NCI-H1417 (cell line): ENCODE measurements around the gene SELENON.

Source experiments
- DNase-seq, 3 experiments: peaks; one replicate each; lab custom pipeline; 2025; lab: John Stamatoyannopoulos, UW

Gene SELENON

DNA sequence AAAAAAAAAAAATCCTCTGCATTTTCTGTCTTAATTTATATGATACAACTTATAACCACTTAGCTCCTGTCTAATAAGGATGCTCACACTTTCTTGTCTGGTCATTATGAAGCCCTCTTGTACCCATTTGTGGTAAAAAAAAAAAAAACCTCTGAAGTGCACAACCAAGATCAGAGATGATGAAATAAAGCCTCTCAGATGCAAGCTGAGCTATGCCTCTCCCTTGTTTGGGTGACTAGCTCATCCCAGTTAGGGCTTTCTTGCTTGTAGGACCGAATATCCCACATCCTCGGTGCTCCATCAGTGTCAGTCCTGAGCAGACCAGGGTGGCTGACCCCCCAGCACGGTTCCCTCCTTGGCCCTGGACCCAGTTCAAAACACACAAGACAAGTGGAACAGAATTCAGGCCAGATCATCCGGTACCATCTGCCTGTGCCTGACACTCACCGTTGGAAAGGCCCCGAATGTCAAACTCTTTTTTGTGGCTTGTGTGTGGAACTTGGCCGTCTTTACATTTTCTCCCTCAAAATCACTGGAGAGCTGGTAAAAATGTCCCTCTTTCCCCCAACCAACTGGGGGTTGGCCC is 6.3 kb upstream of the SELENON start:
- DNase-seq, result no peak

DNA sequence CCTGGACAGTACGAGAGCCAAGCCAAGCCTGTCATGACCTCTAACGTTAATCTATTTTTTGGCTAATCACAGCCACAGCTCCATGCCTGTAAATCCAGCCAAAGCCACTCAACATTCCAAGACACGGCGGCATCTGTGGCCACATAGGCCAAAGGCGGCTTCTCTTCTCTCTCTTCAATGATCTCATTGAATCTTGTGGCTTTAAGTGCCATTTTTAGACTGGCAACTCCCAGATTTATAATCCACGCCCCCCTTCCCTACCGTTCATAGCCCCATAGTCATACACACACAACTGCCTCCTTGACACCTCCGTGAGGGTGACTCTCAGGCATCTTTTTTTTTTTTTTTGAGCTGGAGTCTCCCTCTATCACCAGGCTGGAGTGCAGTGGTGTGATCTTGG is 5.7 kb upstream of the SELENON start:
- no peak for DNase-seq

DNA sequence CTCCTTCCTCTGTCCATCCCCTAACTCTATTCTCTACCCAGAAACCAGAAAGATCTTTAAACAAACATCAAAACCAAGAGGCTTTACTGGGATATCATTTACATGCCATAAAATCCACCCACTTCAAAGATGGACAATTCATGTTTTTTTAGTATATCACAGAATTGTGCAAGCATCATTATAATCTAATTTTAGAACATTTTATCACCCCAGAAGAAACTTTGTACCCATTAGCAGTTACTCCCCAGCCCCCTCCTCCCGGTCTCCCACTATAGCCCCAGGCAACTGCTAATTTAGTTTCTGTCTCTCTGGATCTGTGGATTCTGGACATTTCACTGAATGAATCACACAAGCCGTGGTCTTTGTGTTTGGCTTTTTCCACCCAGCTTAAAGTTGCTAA is 4.8 kb upstream of the SELENON start:
- DNase-seq, result no peak

DNA sequence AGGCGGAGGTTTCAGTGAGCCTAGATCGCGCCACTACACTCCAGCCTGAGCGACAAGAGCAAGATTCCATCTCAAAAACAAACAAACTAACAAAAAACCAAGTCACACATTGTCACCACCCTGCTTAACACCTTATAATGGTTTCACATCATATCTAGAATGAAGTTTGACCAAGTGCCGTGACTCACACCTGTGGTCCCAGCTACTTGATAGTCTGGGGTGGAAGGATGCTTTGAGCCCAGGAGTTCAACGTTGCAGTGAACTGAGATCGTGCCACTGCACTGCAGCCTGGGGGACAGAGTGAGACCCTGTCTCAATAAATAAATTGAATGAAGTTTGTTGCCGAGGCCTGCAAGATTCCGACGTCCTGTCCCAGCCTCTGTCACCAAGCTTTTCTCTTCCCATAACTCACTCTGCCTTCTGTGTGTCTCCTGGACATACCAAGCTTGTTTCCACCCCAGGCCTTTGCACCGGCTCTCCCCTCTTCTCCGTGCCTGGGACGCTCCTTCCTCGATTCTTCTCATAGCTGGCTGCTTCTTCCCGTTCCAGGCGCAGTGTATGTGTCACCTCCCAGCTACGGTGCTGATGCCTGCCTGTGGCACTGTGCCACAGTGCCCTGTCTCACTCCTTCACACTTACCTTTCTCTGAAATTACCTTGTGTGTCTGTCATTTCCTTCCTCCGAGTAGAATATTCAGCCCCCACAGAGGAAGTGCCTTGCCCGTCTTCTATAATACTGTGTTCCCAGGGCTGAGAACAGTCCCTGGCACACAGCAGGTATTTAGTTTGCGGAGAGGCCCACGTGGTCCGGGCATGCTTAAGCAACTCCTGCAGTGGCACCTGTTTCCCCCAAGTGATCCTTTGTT is 3.8 kb upstream of the SELENON start:
- DNase-seq, result peak in 1 of 3 experiments; percentile 83

DNA sequence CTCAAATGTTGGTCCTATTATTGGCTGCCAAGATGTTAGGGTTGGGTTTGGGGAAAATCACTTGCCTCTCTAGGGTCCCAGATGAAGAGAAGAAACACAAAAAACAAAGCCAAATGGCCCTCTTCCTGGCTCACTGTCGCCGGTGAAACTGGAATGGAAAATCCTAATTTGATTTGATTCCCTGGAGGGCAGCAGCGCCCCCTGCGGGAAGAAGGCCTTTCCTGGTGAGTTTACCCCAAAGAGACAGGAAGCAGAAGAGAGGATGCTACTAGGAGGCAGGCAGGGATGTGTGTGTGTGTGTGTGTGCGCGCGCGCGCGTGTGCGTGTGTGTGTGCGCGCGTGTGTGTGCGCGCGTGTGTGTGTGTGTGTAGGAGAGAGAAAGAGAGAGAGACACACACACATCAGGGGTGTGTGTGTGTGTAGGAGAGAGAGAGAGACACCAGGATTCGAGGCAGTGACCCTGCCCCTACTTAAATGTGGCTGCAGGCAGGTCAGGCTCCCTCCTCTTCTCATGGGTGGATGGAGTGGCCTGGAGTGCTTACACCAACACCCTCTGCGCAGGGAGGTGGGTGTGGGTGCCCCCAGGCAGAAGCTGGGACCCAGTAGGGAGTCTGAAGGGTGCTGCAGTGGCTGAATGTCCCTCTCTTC is 3.1 kb upstream of the SELENON start:
- peak; percentile 82 to 91 (median 83) for DNase-seq

DNA sequence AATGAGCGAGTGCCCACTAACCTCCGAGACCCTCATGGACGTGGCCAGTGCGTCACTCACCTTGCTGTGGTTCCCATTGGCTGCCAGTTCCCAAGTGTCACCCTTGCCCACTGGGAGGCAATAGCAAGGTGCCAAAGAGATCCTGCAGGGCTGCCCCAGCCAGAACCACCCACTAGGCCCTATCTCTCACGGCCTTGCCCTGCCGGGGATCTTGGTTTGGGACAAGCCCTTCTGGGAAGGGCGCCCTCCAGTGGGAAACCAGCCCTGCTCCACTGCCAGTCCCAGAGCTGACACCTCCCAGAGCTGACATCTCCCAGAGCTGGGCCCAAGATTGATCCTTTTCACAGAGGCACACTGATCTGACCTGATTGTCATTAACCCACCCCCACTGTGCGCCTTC is 2.1 kb upstream of the SELENON start:
- DNase-seq, result no peak

DNA sequence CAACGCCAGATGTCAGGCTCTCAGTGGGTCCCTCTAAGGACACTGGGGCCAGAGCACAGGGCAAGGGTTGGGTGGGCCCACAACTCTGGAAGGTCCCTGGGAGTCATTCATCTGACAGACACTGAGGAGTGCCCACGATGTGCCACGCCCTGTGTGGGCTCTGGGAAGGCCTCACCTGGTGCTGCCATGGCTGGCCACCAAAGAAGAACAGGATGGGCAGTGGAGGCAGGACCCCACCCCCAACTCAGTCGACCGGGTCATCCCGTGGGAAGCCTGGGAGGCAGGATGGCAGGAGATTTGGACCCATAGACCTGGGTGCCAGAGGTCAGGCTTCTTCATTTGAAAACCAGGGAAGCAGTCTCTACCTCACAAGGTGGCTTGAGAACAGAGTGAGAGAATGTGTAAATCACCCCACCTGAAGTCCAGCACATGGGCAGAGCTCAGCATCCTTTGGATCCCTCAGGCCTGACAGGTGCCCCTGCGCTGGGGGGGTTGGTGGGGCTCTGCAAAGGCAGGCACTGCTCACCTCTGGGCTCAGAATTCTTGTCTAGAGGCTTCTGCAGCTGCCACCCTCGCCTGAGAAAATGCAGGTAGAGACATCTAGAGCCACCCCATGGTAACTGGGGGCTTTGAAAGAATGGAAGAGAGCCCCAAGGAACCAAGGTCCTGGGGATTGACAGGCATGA is 1.2 kb upstream of the SELENON start:
- no peak for DNase-seq

DNA sequence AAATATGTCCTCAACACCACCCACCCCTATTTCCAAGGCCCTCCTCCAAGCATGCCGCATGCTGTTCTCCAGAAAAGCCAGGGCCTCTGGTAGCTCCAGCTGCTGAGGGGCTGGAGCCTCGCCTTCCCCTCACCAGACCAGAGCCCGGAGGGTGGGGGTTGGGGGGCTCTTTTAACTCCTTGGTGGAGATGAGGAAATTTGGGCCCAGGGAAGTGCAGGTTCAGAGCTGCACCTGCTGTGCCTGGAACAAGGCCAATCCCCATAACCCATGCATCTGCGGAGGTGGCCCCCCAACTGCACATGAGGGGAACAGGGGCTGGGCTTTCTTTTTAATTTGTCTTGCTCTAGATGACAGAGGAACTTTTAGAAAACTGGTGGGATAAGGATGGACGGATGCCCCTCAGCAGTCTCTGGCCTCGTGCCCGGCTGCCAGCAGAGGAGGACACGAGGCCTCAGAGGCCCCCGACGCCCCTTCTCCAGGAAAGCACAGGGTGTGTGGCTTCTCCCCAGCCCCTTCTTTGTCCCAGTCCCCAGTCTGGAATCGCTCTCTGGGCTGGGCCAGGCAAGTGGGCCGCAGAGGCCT is 550 bp upstream of the SELENON start:
- peak in 2 of 3 experiments; percentile 62 to 71 for DNase-seq

DNA sequence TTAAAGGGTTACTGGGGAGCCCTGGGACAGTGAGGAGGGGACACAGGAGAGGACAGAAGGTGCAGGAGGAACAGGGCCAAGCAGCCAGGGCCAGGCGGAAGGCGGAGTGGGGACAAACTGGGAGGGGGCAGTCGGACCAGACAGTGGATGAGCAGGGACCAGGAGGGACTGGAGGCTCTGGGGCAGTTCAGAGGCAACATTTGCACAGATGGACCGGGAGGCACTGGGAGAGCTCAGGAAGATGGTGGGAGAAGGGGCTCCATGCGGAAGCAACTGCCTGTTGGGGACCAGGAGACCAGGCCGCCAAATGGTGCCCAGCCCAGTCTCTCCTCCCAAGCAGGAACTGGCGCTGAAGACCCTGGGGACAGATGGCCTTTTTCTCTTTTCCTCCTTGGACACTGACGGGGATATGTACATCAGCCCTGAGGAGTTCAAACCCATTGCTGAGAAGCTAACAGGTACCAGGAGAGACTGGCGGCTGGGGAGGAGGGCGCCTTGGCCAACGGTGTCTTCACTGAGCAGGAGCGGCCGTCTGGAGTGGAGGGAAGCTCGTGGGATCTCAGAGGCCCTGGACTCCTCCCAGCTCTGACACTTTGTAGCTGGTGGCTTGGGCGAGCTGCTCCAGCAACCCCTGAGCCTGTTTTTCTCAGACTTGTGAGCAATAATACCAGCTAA is 847 bp downstream of the SELENON start:
- no peak for DNase-seq

DNA sequence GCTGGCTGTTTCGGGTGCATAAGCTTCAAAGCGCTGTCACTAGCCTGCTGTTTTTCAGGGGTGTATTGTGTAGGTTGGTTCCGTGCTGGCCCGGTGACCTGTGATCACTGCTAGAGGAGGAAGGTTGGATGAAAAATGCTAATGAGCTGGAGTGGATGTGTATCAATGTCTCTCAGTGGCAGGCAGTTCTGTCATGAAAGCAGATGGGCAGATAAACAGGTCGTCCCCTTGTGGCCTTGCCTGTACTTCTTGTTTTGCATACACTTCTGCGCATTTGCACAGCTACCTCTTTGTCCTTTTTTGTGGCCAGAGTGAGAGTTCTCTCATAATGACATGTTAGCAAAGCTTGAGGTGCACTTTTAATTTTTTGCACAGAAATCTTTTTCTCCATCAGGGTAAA is 2.9 kb downstream of the SELENON start:
- DNase-seq, result peak in 1 of 3 experiments; percentile 15

DNA sequence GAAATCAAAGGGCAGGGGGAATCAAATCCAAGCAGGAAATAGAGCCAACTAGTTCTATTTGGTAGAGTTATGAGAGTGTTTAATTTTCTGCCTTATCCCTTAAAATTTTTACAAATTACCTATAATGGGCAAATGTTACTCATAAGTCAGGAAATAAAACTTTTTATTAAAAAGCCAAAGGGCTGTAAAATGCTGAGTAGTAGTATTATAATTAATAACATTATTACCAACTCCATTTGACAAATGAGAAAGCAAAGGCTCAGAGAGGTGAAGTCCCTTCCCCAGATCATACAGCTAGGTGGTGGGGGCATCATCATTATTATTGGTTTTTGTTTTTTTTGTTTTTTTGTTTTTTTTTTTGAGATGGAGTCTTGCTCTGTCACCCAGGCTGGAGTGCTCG is 3.4 kb downstream of the SELENON start:
- no peak for DNase-seq

DNA sequence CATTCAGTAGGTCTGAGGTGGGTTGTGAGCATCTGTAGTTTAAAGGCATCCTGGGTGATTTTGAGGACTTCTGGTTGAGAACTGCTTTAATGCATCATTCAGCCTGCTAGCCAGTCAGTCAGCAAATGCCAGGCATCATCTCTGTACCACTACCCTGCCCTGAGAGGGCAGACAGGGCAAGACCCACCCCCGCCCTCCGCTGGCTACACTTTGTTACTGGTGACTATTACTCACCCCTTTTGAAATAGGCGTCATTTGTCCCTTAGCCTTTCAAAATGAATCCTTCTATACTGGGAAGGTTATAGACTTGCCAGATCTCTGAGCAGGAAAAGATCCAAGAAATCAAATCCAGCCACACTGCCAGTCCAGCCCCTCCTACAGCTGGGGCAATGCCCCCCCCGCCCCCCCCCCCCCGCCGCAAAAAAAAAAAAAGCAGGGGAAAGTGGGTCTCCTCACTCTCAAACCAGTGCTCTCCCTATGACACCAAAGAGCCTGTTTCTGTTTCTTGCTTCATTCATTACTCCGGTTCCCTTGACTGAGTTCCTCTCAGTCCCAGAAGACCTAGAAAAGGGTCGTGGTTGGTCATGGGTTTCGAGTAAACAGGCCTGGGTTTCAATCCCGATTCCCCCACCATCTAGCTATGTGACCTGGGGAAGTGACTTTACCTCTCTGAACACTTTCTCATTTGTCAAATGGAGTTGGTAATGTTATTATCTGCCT is 4.4 kb downstream of the SELENON start:
- no peak for DNase-seq

DNA sequence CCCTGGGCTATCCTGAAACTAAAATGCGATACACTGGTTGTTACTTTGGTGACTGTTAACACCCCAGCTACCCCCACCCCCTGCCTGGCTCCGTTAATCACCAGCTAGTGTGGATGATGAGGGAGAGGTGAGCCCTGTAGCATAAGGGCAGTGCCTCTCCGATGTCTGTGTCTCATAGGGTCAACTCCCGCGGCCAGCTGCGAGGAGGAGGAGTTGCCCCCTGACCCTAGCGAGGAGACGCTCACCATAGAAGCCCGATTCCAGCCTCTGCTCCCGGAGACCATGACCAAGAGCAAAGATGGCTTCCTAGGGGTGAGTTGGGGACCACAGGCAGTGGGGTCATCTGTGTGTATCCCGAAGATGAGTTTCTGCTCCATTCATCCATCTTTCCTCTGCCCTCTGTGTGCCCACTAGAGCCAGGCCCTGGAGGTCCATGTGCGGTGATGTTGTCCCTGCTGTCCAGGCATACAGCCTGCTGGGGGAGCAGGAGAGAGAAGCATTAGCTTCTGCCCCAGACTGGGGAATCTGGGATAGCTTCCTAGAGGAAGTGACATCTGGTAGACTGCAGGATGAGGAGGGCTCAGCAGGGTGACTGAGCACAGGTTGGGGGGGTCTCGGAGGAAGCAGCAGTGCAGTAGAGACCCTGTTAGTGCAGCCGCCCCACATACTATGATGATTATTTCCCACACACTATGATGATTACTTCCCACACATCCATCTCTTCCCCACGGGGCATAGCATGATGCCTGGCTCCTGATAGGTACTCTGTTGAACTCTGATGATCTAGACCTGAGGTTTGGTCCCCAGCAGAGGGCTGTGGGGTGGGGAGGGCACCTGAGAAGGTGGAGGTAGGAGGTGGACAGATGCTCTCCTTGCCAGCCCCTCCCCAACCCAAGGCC is 5.2 kb downstream of the SELENON start:
- DNase-seq, result no peak

DNA sequence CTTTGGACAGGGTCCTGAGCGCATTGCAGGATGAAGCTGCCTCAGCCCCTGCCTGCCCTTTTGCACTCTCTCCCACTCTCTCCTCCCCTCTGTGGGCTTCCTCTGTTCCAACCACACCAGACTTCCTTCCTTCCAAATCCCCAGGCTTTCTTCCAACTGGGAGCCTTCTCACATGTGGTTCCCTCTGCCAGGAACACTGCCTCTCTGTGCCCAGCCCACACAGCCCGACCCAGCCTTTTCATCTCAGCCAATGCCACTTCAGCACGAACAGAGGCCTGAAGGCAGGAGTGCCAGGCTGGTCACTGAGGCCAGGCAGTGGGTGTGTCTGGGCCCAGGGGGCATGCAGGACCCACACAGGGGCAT is 5.9 kb downstream of the SELENON start:
- DNase-seq, result no peak

DNA sequence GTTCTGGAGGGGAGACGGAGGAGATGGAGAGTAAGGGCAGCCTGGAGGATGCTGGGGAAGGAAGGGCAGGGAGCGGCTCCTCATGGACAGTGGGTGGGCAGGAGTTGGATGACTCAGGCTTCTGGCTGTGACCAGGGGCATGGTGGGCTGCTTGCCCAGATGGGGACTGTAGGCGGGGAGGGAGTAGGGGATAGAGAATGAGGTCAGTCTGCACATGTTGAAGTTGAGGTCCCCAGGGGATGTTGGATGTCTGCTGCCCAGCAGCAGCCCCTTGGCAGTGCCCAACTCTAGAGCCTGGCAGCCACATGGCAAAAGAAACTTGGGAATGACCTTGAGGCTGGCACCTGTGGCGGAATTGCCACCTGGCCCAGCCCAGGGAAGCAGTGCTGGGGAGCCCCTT is 6.4 kb downstream of the SELENON start:
- no peak for DNase-seq

DNA sequence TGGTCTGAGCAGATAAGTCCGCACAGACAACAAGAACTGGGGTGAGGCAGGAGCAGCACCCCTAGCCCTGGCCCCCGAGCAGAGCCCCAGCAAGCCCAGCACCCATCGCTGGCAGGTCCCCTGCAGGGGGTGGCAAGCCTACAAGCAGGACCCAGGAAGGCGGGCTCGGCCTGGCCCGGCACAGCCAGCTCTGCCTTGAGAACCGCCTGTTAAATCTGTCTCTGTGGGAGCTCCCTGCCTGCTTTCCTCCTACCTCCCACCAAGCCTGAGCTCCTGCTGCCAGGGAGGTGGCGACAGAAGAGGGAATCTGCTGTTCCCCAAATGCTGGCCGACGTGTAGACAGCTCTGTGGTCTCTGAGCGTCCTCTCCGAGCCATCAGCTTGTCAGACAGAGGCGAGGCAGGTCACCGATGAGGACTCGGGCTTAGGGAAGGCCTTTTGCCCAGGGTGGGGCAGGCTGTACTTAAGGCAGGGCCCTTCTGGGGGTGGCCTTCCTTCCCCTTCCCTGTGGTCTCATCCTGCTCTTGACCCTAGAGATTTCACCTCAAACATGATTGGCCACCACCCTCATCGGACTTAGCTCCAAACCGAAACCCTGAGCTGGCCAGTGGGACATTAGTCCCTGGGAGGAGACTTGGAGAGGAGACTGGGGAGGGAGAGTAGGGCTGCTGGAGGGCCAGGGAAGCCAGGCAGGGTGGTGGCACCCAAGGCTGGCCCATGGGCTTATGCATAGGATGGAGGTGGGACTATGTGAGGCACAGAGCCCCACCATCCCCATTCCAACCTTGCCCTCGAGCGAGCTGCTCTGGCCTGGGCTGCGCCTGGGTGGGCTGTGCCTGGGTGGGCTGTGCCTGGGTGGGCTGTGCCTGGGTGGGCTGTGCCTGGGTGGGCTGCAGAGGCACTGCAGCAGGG is 7.7 kb downstream of the SELENON start:
- DNase-seq, result no peak

DNA sequence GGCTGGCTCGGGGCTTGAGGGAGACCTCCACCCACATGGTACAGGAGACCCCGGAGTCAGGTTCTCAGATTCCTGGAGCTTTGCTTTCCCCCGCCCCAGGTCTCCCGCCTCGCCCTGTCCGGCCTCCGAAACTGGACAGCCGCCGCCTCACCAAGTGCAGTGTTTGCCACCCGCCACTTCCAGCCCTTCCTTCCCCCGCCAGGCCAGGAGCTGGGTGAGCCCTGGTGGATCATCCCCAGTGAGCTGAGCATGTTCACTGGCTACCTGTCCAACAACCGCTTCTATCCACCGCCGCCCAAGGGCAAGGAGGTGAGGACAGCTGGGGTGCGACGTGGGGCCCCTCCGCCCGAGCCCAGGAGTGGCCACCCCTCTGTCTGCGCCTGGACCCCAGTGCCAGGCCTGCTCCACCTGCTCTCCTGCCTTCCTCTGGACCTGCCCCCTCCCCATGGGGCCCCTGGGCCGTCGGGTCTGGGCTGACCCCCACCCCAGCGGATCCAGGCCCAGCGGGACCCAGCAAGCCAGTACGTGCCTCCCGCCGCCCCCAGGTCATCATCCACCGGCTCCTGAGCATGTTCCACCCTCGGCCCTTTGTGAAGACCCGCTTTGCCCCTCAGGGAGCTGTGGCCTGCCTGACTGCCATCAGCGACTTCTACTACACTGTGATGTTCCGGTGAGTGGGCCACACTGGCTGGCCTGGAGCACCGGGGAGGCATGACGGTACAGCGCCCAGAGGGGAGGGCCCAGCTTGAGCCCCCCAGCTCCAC is 8.7 kb downstream of the SELENON start:
- DNase-seq, result no peak

DNA sequence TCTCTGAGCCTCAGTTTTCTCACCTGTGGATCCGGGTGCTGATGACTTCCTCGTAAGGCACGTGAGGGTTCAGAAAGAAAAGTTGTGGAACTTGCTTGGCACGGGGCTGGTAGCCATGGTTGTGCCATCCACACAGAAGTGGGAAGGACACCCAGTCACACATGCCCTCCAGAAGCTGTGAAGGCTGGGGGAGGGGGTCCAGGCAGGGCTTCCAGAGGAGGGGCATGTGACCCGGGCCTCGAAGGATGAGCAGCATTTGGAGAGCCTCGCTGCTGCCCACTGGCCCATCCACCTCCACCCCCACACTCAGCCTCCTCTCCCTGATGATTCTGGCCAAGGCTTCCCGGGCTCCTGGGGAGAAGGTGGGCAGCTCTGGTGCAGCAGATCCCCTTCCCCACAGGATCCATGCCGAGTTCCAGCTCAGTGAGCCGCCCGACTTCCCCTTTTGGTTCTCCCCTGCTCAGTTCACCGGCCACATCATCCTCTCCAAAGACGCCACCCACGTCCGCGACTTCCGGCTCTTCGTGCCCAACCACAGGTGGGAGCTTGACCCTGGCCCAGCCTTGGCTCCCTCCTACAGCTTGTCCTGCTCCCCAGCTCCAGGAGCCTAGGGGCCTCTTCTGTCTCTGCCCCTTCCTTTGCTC is 9.4 kb downstream of the SELENON start:
- DNase-seq, result no peak
